ENCODE results near the gene MGRN1.
A peak's percentile ranks its signal among the peaks of the same experiment; 100 is the strongest.
"Not testable (repeated sequence)": the region's sequence is repeated elsewhere in the genome, so short reads cannot be mapped to it uniquely, and the experiment has no call there.

MGRN1 gene

DNA sequence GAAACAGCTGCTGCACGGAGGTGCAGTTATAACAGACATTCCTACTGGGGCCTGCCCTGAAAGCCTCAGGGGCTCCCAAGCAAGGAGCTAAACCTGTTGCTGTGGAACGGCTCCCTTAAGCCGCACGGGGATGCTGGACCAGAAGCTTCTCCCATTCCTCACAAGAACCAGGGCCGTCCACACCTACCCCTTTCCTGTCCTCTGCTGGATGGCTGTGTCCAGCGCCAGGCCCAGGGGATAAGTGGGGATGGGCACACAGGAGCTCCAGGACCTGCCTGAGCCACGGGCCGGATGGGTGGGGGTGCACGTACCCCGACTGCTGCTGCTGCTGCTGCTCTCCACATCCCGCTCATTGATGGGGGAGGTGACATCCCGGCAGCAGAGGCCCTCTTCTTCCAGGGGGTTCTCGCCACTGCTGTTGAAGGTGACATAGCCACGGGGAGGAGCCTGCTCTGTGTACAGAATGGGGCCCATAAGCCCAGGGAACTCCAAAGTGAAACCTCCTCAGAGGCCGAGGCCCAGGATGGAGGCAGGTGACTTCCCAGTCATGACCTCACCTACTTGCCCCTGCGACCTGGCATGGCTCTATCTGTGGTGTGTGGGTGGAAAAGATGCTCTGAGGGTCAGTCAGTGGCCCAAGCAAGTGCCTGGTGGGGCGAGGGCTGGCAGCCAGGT is 77.3 kb downstream of the MGRN1 start:
- no peak for DNase-seq

DNA sequence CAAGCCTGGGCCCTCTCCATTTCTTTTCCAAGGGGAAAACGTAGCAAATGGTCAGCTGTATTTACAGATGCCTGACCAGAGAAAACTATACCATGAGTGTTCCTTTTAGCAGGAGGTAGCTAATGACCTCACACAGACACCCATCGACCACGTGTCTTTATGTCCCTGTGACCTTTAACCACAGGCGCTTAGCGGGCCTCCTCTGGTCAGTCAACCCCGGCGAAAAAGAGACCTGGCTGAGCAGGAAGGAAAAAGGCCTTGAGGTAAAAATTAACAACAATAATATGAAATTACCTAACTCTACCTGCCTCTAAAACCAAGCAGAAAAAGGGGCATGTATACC is 77.8 kb downstream of the MGRN1 start:
- no peak for DNase-seq

DNA sequence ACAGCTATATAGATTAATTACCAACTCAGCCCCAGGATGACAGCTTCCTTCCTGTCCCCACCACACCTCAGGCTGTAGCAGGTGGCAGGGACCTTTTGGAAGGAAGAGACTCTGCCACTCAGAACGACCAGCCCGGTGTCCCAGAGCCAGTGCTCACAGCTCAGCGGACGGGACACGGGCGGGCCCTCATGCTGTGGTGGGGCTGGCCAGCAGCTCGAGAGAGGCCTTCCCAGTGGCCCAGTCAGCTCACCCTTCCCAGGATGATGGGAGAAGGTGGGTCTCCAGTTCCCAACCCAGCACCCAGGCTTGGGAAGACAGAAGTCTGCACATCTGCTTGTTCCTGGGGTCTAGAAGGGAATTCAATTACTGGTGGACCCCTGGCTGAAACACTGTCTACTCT is 79.3 kb downstream of the MGRN1 start:
- no peak for DNase-seq

DNA sequence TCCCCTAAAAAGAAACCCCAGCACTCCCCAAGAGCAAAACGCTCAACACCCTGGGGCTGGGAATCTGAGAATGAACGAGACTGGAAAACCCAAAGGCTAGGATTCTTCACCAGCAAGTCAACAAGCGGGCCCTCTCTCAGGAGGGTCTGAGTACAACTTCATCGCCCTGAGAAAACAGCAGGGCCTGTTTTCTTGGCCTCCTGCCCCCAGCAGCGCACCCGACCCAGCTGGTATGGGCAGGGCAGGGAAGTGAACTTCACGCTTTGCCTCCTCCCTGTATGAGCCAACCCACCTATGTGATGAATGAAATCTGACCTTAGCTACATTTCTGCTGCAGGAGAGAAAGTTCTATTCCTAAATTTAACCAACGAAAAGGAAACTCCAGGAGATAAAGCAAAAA is 79.9 kb downstream of the MGRN1 start:
- DNase-seq, result no peak

DNA sequence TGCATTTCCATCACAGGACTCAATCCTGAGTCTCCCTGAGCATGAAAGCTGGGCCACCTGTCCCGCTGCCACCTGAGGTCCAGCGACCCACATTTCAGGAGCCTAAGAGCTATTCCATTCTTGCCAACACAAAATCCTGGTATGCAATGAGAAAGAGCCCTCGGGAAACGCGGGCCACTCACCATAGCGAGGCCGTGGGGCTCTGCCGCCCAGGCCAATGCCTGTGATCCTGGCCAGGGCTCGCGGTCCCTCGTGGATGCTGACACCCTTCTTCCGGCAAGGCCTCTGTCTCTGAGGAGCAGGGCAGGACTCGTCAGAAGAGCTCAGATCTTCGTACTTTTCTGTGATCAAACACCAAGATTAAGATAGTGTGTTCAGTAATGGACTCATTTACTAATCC is 80.3 kb downstream of the MGRN1 start:
- DNase-seq, result no peak

DNA sequence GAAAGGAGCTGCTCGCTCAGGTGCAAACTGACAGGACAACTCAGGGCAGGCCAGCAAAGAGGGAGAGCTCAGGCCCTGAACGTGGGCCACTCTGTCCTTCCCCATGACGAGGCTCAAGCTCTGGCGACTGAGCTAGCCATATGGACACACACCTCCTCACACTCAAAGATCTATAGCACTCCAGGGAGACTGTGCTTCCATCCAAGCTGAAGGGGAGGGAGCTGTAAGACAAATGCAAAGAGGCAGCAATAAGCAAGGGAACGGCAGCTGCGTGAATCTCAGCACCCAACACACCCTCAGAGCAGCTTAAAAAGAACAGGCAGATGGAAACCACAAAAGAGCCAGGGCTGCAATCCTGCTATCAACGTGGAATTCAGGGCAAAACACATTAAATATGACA is 82.2 kb downstream of the MGRN1 start:
- no peak for DNase-seq

DNA sequence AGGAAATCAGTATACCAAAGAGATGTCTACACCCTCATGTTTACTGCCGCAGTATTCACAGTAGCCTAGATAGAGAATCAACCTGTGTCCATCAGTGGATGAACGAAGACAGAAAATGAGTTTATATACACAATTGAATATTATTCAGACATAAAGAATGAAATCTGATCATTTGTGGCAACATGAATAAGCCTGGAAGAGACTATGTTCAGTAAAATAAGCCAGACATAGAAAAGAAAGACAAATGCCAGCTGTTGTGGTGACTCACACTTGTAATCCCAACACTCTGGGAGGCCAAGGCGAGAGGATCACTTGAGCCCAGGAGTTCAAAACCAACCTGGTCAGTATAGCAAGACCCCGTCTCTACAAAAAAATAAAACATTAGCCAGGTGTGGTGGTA is 84.9 kb downstream of the MGRN1 start:
- DNase-seq, result no peak

DNA sequence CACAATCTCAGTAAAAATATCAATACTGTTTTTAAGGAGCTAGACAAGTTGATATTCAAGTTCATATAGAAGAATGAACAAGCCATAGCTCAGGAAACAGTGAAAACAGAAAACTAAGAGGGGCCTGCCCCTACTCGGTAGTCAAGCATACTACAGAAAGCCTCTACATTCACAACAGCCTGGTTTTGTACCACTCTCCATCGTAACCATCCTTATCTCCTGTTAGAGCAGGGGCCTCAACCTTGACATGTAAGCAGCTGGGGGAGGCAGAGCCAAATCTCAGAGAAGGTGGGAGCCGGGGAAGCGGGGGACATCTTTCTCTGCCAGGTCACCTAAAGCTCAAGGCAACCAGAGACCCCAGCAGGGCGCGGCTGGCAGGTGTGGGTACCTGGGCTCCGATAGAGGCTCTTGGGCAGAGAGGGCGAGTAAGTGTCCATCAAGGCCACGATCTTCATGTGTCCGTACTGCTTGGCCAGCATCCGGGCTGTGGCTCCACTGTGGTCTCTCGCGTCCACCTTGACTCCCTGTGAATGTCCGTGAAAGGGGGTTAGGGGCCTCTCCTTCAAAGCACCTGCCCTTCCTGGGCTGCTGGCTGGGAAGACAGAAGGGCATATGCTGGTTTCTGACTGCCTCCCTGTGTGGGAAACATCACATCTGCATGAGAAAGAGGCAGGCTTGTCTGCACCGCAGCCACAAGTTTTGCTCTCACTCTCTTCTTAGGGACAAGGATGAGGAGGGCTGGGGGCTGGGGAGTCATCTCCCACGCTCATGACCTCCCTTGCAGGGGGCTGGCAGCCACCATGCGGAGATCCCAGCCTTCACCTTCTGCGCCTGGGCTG is 89.3 kb downstream of the MGRN1 start:
- no peak for DNase-seq

DNA sequence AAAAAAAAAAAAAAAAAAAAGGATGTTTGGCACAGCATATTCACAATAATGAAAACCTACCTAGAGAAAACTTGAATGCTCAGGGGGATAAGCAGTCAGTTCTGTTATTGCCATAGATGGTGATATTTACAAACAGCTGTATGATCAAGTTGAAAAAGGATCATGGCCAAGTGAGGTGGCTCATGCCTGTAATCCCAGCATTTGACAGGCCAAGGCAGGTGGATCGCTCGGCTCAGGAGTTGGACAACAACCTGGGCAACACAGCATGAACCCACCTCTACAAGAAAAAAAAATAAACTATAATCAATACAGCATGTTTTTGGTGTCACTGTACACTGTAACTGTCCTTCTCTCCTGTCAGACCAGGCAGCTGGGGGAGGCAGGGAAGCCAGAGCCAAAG is 90.4 kb downstream of the MGRN1 start:
- no peak for DNase-seq

DNA sequence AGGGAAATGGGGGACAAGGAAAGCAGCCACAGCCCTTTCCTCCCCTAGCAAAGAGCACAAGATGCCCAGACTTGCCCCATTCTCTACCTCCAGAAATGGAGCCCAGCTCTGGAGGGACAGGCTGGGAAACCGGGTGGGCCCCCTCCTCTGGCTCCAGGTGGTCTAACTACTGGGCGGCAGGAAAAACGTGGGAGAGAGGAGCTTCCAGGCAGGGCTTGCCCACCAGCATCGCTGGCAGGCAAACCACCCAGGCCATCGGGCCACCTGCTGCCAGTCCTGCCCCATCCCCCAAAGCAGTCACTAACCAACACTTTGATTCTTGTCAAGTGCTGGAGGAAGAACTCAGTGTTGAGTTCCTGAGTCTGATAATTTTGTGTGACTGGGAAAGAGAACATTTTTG is 93.8 kb downstream of the MGRN1 start:
- DNase-seq, result no peak

DNA sequence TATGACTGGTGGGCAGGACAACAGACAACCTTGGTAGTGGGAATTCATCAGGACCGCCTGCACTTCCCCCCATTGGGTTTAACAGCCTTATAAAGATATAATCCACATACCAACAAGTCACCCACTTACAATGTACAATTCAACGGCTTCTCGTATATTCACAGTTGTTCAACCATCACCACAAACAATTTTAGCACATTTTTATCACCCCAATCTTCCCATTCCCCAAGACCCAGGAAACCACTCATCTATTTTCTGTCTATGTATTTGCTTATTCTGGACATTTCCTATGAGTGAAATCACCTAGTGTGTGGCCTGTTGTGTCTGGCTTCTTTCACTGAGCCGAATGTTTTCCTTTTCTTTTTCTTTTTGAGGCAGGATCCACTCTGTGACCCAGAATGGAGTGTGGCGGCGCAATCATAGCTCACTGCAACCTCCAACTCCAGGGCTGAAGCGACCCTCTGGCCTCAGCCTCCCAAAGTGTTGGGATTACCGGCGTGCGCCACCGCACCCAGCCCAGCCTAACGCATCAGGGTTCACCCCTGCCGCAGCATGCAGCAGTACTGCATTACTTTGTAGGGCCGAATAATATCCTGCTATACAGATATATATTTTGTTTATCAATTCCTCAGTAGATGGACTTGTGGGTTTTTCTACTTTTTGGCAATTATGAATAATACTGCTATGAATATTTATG is 98.6 kb downstream of the MGRN1 start:
- DNase-seq, result no peak

DNA sequence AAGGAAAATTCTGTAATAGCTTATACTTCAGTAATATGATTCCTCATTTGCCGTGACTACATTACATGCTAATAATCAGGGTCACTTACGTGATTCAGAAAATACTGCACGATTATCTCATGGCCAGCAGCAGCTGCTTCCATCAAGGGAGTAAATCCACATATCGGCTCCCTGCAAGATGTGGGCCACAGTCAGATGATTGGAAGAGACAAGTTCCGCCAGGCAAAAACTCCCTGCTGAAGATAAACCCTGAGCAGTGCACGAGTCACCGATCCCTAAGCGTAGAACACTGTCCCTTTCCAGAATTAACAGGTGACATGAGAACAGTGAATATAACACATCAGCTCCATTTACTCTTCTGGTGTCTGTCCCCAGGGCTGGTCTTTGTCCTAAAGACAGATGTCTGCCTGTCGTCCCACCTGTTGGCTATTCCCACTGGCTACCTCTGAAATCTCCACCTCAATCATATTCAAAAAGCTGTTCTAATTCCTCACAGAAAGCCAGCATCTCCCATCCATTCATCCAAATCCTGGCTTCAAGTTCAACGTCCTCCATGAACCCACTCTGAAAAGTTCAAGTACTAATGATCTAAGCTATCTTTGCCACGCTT is 100.1 kb downstream of the MGRN1 start:
- DNase-seq, result no peak

DNA sequence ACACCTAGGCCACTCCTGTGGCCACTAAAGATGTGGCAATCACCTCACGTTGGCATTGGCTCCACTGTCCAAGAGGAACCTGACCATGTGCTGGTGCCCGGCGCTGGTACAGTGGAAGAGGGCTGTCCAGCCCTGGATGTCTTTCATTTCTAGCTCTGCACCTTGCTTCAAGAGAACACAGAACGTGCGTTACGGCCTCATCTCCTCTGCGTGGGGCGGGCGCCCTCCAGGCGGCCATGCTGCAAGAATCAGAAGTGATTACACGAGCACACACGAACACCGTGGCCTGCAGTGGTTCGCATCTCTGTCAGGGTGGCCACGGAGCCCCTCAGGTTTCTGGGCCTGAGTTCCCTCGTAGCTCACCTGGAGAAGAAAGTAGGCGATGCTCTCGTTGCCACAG is 102.0 kb downstream of the MGRN1 start:
- no peak for DNase-seq

DNA sequence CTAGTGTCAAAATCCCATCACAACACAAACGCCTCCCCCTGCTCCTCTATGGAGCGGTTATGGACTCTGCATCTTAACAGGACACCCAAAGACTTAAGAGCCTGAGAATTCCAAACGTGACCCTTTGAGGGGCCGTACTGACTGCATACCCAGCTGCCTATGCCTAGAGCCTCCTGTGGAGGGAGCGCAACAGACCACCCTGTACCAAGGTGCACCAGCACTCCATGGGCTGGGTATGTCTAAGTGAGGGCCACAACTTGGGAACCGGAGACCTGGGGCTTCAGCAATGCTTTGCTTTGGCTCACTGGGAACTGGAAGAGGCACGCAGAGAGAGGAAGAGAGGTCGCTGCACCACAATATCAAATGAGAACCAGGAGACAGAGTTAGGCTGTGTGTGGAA is 104.0 kb downstream of the MGRN1 start:
- no peak for DNase-seq

DNA sequence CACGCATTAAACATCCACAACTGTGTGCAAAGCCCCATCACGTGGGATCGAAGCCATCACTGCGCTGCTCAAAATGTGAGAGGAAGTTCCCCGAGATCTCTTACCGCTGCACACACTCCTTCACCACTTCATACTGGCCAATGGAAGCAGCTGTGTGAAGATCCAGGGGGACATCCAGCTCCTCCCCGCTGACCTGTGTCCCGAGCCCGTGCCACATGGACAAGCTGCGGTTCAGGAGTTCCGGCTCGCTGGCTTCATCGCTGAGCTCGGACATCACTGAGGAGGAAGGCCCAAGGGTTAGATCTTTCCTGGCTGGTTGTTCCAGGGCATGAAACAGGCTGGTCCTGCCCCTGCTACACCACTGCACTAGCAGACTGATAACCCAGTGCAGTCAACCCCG is 105.2 kb downstream of the MGRN1 start:
- no peak for DNase-seq

DNA sequence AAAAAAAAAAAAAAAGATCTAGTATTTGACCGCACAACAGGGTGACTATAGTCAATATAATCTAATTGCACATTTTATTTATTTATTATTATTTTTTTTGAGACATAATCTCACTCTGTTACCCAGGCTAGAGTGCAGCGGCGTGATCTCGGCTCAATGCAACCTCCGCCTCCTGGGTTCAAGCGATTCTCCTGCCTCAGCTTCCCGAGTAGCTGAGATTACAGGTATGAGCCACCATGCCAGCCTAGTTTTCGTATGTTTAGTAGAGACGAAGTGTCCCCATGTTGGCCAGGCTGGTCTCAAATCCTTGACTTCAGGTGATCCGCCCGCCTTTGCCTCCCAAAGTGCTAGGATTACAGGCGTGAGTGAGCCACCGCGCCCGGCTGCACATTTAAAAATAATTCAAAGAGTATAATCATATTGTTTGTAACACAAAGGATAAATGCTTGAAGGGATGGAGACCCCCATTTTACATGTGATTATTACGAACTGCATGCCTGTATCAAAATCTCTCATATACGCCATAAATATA is 108.7 kb downstream of the MGRN1 start:
- no peak for DNase-seq

DNA sequence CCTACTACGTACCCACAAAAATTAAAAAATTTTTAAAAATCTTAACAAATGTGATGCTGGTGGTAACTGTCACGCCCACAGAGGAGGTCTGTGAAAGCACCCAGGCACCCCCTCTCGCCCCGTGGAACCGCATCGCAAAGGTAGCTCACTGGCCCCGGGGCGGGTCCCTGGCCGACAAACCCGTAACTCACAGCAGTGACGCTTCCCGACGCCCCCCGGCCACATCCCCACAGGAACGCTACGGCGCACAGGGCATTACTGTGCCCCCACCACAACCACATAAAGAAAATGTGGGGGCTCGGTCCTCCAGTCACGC is 109.1 kb downstream of the MGRN1 start:
- peak; percentile 55 for DNase-seq

DNA sequence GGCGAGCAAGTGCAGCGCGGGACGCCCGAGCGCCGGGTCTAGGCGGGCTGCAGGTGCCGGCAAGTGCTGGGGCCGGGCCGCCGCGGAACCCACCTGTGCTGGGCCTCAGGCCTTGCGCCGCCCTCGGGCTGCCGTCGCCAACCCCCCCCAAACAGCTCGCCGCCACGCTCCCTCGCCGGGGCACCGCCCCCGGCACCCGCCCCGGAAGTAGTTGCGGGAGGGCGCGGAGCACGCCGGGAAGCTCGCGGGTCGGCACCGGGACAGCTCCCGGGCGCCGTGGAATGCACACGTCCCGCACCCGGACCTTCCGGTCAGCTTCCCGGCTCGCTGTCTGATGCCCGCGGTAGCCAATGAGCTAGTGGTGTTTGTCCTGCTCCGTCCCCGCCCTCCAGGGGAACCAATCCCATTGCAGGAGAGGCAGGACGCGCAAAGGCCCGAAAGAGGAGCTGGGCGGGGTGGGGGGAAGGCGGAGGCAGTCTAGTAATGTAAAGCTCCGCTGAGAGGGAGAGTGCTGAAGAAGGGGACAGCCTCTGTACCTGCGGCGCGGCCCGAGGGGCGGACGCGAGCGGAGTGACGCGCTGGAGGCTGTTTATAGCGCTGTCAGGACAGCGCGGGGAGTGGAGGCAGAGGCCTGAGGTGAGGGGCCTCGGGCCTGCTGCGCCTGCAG is 109.6 kb downstream of the MGRN1 start, which contains the start of the genes ANKS3 and DNAAF8:
Gene ANKS3, minus strand, starts transcription at position 209 of the 667 bp plus-strand sequence. CDS start 4,122 bp downstream, outside the sequence.
Gene DNAAF8, plus strand, starts transcription at position 475 of the 667 bp plus-strand sequence. CDS start 1,978 bp downstream, outside the sequence.
- DNase-seq, result peak; percentile 95

DNA sequence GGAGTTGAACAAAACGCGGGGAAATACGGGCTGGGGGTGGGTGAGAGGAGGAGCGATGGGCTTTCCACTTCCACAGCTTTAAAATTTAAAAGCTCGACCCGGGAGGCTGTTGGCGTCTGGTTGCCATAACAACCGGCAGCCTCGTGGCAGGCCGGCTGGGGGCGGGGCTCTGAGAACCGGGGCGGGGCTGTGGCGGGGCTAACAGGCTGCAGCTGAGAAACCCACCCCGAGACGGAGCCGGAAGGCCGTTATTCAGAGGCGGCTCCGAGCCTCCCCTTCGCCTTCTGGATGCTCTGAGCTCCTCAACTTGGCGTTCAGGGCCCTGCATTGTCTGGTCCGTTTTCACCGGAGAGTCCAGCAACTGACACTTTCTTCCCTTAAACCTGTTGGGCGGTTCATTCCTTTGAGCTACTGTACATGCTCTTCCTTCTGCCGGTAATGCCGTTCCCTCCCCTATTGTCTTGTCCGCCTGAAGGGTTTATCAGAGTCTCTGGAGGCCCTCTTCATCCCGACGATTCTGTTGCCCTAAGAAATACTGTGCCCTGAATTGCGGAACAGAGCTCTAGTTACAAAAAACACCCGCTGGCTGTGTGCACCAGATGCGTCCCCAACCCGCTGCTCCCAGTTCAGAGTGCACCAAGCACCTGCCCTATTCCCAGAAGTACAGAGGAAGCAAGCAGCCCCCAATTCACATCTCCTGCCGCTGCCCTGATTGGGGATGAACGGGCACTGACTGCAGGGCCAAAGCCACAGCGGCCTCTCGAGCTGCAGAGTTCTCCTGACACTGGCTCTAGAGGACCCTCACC is 110.3 kb downstream of the MGRN1 start:
- DNase-seq, result peak; percentile 87

DNA sequence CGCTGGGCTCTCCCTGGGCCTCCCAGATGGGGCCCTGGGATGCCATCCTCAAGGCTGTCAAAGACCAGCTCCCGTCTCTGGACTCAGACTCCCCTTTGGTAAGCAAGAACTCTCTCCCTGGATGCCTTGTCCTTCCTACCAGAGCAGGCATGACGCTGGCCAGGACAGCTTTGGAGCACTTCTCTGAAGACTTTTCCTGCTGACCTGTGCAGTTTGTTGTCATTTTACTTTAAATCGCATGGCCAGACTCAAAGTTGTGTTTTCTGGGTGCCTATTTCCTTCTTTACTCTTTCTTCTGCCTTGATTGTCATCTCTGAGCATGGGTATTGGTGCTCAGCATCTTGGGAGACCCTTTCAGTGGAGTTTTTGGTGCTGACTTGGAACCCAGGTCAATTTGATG is 111.9 kb downstream of the MGRN1 start:
- no peak for DNase-seq

DNA sequence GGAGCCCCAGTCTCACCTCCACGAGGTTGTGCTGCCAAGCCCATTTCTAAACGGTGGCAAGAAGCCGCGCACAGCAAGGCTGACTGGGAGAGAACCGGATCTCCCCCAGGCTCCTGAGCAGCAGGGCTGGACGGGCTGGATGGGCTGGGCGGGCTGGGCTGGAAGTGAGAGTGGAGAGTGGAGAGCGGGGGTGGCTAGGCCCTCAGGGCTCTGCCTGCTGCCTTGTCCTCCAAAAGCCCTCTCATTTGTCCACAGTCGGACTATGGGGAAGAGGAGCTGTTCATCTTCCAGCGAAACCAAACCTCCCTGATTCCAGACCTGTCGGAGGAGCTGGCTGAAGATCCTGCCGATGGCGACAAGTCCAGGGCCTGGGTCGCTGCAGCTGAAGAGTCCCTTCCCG is 112.9 kb downstream of the MGRN1 start:
- no peak for DNase-seq

DNA sequence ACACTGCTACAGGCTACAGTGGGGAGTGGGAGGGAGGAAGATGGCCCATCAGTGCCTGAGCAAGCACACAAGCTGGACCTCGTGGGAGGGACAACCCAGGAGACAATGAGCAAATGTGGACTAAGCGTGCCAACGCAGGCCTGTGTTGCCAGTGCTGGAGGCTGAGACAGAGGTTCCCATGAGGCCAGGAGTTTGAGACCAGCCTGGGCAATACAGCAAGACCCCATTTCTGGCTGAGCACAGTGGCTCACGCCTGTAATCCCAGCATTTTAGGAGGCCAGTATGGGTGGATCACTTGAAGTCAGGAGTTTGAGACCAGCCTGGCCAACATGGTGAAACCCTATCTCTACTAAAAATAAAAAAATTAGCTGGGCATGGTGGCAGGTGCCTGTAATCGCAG is 113.7 kb downstream of the MGRN1 start:
- not testable (repeated sequence) for DNase-seq
